Globus pallidus (tissue), 1 donor: ENCODE measurements around the gene GABRP.
"Not testable (repeated sequence)": the region's sequence is repeated elsewhere in the genome, so short reads cannot be mapped to it uniquely, and the experiment has no call there.

ENCODE experiments used
- DNase-seq: peaks from one replicate; pipeline ENCODE4 v3.0.0-alpha.2; 2015; ENCODE audit warnings: low spot score

GABRP gene

DNA sequence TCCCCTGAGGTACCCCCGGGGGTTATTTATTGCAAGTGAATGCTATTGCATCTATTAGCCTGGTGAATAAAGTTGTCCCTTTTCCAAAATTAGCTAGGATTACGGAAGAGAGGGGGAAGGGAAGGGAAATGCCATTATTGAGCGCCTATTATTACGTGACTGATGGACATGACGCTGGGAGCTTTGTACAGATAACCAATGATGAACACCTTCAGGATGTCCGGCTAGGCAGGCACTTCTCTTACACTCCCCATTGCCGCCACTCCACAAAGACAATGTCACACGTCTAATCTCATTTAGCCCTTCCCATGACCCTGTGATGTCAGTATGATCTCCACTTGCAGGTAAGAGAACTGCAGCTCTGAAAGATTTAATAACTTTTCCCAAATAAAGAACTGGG, 9.4 kb downstream of the GABRP start:
- no peak for DNase-seq

DNA sequence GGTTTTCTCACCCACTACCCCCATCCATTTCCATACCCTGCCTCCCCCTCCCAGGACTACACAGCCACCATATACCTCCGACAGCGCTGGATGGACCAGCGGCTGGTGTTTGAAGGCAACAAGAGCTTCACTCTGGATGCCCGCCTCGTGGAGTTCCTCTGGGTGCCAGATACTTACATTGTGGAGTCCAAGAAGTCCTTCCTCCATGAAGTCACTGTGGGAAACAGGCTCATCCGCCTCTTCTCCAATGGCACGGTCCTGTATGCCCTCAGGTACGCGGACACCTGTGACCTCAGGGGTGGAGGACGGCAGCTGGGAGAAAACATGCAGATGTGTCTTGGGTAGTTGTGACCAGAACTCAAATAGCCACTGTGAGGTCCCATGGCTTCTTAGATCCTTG, 11.6 kb downstream of the GABRP start:
- no peak for DNase-seq

DNA sequence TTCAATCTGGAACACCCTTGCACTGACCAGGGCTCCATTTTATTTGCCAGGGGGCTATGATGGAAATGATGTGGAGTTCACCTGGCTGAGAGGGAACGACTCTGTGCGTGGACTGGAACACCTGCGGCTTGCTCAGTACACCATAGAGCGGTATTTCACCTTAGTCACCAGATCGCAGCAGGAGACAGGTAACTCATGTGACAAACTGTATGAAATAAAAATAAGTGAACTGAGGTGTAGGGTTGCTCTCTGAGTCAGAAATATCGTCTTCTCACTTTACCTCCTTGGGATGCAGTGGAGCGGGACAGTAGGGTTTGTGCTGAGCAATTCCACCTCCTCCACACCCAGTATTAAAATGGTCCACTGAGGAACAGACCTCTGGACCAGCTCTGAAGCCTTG, 22.1 kb downstream of the GABRP start:
- DNase-seq: no peak

DNA sequence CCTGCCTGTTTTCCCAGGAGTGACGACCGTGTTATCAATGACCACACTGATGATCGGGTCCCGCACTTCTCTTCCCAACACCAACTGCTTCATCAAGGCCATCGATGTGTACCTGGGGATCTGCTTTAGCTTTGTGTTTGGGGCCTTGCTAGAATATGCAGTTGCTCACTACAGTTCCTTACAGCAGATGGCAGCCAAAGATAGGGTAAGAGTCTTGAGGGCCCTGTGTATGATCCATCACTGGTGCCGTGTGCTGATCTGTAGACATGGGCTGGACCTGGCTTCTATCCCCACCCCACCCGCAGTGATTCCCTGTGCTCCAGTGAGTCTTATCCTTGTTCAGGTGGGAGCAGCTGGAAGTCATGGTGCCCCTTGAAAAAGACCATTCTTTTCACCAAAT, 26.0 kb downstream of the GABRP start:
- DNase-seq: peak; percentile 43

DNA sequence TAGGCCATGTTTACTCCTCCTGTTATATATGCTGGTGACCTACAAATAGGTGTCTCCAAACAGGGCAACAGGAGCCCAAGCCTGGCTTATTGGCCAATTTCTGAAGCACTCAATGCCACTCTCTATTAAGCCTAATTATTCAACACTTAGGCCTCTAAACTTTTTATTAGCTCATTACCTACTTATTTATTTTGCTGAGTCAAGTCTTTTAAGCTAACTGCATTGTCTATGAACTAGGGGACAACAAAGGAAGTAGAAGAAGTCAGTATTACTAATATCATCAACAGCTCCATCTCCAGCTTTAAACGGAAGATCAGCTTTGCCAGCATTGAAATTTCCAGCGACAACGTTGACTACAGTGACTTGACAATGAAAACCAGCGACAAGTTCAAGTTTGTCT, 28.2 kb downstream of the GABRP start:
- no peak for DNase-seq

DNA sequence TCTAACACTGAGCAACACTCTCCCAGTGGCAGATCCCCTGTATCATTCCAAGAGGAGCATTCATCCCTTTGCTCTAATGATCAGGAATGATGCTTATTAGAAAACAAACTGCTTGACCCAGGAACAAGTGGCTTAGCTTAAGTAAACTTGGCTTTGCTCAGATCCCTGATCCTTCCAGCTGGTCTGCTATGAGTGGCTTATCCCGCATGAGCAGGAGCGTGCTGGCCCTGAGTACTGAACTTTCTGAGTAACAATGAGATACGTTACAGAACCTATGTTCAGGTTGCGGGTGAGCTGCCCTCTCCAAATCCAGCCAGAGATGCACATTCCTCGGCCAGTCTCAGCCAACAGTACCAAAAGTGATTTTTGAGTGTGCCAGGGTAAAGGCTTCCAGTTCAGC, 29.7 kb downstream of the GABRP start:
- DNase-seq: no peak

DNA sequence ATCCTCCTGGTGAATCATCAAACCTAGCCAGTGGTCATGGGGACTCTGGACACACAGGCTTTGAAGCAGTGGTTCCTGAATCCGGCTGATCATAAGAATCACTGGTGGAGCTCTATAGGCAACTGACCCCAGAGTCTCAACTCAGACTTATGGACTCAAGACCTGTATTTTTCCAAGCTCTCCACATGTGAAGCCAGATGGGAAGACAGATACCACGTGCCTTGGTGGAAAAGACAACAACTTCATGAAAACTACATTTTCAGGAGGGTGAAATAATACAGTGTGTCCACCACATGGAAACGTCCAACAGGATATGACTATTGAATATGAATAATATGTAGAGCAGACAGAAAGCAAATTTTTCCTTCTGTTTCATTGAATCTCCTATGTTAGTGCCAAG, 33.7 kb downstream of the GABRP start:
- DNase-seq: no peak

DNA sequence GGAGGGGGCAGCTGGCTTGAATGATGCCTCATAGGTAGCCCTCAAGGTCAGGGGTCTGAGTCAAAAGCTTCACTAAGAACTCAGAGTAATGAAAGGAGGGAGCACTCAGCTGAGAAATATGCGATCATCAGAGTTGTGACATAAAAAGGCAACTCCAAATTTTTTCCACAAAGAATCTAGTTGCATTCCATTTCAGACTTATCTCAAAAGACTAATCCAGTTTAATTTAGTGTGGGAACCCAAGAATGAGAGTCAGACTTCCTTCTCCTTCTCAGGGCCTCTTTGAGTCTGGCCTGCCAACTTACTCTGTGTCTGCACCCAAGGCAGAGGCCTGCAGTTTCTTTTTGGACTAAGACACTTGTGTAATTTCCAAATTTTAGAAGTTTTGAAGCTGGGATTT, 34.7 kb downstream of the GABRP start:
- DNase-seq: no peak

DNA sequence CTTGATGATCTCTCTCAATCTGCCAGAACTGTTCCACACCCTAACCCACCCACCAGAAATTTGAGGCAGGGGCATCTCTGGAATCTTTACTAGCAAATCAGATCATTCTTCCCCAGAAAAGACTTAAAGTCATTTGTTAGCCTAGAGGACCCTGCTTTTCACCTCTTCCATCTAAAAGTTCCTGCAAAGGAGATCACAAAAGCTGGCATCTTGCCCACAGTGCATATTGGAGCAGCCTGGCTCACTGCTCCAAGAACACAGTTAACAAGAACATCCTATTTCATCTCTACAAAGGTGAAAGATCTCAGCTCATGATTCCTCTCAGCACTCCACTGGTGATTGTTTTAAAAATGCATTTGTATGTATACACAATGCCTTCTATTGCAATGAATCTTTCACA, 36.3 kb downstream of the GABRP start:
- DNase-seq: no peak

DNA sequence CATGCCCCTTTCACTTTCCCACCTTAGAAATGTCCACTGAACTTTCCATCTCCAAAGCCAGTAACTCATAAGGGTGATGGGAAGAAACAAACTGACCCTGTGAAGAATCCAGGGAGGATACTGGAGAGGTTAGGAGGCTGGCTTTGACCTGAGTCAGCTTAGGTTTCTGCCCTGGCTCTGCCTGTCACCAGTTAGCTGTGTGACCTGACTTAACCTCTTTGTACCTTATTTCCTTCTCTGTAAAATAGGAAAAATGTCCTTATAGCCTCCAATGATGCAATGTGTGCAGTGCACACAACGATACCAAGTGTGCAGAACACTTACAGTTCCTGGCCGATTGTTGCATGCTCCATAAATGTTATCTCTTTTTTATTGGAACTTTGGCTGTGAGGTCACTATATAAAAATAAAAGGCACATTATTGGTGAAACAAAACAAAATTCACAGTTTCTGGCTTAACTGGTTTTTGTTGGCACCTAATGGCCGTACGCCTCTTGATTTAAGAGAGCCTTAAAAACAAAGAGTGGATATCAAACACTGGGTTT, 37.8 kb downstream of the GABRP start:
- DNase-seq: no peak

DNA sequence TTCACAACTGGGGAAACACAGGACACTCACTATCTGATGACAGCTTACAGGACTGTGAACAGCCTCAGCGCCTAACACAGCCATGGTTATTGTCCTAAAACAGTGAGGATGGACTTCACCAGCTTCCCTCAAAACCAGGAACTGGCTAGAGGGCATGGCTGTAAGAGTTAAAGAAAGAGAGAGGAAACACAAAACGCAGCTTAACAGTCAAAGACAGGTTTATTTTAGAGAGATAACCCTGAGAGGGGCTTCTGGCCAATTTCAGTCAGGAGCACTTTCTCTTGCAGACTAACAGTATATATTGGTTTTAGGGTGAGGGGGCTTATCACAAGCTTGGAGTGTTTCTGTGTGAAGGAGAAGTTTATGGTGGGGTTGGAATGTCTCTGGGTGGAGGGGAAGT, 42.6 kb downstream of the GABRP start:
- DNase-seq: no peak

DNA sequence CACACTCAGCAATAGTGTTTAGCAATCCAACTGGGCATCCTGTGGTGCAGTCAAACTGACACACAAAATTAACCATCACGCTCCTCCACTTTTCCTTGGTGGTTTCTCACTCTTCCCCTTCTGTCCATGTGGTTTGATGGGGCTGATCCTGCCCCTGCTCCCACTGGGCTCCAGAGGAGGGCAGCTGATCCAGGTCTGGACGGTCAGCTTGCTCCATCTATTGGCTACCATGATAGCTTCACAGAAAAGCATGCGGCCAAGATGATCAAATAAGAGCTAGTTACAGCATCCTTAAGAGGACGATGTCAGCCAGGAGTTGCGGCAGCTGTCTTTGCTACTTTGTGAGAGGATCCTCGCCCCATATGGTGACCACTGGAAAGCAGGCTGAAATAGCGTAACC, 48.7 kb downstream of the GABRP start:
- no peak for DNase-seq

DNA sequence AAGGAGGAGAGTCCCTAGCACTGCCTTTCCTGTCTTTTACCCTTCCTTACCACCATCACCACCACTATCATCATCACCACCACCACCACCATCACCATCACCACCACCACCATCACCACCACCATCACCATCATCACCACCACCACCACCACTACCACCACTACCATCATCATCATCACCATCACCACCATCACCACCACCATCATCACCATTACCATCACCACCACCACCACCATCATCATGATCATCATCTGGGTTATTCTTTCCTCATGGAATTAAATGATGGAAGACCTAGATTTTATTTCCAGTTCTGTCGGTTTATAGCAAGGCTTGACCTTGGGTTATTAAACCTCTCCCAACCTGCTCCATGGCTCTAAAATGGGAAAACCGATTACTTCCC, 50.5 kb downstream of the GABRP start:
- DNase-seq: not testable (repeated sequence)

DNA sequence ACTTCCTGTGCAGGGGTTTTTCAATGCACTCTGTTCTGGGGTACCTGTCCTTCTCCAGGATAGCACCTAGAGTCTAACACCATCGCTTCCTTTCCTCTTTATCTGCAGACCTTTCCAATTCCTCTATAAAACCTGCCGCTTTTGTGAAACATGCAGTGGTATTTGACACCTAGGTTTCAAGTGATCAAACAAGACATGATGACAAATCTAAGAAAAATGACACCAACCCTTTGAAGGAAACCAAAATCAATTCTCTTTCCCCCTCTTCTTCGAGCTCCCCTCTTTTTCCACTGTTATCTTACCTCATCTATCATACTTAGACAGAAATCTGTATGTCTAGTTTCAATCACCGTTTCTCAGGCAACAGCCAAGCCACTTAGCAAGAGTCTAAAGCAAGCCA, 52.7 kb downstream of the GABRP start:
- no peak for DNase-seq

DNA sequence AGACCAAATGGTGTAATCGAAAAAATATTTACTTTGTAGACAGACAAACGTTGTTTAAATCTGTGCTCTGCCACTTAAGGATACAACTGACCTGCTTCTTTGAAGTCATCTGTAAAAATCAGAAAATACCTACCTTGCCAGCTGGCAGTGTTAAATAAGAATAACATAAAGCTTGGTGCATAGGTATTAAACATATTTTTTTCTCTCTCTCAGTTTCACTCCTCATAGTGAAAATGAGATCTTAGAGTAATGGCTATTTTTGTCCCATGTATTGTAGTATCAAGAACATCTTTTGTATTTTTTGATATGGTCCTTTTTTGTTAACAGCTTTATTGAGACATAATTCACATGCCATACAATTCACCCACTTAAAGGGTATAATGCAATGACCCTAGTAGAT, 60.3 kb downstream of the GABRP start:
- DNase-seq: no peak

DNA sequence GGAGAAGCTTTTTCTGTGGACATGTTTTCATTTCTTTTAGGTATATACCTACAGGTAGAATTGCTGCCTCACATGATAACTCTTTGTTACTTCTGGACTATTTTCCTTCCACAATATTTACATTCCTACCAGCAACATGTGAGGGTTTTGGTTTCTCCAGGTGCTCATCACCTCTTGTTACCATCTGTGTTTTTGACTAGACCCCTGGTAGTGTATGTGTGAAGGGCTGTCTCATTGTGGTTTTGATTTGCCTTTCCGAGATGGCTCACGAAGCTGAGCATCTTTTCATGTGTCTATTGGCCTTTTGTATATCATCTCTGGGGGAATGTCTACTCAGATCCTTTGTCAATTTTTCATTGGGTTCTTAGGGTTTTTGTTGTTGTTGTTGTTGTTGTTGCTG, 61.1 kb downstream of the GABRP start:
- DNase-seq: no peak

DNA sequence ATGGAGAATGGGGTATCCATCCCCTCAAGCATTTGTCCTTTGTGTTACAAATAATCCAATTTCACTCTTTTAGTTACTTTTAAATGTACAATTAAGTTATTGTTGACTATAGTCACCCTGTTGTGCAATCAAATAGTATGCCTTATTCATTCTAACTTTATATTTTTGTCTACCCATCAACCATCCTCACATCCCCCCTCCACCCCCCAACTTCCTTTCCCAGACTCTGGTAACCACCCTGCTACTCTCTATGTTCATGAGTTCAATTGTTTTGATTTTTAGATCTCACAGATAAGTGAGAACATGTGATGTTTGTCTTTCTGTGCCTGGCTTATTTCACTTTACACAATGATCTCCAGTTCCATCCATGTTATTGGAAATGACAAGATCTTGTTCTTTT, 62.9 kb downstream of the GABRP start:
- DNase-seq: no peak

DNA sequence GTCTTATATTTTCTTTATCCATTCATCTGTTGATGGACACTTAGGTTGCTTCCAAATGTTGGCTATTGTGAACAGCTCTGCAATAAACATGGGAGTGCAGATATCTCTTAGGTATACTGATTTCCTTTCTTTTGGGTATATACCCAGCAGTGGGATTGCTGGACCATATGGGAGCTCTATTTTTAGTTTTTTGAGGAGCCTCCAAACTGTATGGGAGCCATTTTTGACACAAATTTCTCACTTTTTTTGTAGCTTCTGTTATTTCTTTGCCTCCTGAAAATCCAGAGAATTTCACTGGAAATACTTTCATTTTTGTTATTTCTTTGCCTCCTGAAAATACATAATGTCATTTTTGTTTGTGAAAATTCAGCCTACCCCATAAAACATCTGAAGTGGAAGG, 63.3 kb downstream of the GABRP start:
- DNase-seq: no peak

DNA sequence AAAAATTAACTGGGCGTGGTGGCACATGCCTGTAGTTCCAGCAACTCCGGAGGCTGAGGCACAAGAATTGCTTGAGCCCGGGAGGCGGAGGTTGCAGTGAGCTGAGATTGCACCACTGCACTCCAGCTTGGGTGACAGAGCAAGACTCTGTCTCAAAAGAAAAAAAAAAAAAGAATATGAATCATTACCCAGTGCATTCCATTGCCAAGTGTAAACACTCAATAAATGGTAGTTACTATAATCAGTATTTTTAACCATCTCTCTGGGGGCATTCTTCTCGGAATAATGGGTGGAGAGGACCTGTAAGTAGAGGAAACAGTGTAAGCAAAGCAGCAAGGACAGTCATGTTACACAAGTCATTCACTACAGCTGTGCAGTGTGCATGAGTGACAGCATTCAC, 64.5 kb downstream of the GABRP start:
- DNase-seq: no peak

DNA sequence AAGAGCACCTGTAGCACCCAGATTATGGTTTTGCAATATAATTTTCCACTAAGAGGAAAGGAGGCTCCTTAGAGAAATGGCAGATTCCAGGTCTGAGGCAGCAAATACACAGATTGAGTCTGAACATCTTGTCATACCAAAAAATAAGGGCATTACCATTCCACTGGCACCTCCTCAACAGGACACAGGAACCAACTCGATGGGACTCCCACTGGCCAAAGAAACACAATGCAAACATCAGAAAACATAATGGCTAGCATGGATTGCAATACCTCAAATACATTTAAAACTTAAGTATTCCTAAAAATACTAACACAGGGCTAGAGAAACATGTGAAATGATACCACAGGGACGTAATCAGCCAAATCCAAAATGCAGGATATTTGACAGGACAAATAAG, 65.8 kb downstream of the GABRP start:
- DNase-seq: no peak

DNA sequence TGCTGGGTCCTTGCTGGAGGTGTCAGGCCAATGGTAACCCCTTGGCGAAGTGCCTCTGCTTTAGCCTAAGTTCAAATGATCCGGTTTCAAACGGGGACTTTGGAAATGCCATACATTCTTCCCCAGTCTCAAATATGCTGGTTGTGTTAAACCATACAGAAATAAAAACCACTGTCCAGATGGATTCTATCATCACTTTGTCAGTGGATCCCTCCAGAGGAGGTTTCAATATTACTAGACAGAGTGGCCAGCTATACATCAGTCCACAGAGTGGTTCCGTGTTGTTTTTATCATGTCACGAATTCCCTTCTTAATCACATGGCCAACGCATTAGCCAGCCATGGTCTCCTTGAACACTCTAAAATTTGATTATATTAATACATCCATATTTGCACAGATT, 71.0 kb downstream of the GABRP start:
- no peak for DNase-seq

DNA sequence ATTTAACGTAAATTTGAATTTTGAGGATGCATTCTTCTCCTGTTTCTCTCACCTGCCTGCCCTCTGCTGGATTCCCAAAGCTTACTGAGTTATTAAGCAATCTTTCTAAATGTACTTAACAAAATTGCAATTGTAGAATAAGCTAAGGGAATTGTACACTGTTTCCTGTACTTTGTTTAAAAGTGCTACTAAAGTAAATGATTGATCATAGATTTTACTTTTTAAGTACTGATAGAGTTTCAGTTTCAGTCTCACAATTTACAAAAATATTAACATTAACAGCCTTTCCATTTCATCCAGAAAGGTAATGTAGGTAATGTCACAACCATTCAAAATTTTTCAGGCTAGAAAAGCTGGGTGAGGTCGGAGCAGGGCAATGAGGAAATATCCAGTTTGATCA, 73.5 kb downstream of the GABRP start:
- no peak for DNase-seq

DNA sequence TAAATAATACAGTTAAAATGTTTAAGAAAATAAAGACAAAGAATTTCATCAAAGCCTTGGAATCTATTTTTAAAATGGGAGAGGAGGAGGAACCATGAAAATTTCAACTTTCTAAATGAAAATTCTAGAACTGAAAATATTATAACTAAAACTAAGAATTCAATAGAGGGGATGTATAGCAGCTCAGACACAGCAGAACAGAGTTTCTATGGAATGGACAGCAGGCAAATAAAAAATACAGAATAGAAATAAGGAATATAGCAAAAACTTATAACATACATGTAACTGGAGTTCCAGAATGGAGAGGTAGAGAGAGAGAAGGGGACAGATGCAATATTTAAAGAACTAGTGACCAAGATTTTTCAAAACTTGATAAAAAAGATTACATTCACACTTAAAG, 76.9 kb downstream of the GABRP start:
- DNase-seq: no peak

DNA sequence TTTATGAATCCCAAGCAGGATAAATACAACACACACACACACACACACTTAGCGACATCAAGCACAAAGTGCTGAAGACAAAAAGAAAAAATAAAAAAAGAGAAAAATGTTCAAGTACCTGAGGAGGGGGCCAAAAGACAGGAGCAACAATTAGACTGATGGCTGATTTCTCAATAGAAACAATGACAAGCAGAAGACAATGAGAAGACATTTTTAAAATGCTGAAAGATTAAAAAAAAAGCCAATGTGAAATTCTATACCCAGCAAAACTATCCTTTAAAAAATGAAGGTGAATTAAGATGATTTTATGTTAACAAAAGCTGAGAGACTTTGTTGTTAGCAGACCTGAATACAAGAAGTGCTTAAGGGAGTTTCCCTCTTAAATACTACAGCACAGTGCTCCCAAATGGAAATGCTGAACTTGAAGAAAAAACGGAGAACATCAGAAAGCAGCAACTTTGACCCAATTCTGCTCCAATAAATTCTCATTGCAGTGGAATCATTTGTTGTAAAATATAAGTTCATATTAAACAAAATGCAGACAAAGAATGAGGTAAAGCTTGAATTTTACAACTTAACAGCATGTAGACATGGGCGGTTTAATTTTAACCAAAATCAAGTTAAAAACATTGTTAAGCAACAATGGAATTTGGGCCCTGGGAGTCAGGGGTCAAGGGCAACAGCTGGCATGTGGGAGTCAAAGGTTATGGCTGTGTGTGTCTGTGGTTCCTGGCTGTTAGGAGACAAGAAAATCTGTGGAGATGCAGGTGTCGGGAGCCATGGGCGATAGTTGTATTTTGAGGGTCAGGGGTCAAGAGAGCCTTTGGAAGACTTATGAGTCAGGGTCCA, 77.5 kb downstream of the GABRP start:
- no peak for DNase-seq

DNA sequence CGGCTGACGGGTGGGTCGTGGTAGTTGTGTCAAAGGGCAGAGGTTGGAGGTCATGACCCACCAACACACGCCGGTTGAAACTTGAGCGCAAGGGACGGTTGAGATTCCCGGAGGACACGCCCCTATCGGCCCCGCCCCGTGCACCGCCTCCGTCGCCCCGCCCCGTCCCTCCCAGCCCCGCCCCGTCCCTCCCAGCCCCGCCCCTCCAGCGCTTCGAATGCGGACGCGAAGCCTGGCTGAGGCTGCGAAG, 78.1 kb downstream of the GABRP start:
- DNase-seq: no peak
